Measurements from ENCODE around the gene HIPK2.

The HIPK2 gene

GRCh38 chr7:139695051-139695450 lies 82.7 kb downstream of the HIPK2 start:
- no peak for DNase-seq (ENCODE audit: low spot score)

GRCh38 chr7:139694389-139694676 lies 83.5 kb downstream of the HIPK2 start:
- no peak for DNase-seq (ENCODE audit: low spot score)

DNA sequence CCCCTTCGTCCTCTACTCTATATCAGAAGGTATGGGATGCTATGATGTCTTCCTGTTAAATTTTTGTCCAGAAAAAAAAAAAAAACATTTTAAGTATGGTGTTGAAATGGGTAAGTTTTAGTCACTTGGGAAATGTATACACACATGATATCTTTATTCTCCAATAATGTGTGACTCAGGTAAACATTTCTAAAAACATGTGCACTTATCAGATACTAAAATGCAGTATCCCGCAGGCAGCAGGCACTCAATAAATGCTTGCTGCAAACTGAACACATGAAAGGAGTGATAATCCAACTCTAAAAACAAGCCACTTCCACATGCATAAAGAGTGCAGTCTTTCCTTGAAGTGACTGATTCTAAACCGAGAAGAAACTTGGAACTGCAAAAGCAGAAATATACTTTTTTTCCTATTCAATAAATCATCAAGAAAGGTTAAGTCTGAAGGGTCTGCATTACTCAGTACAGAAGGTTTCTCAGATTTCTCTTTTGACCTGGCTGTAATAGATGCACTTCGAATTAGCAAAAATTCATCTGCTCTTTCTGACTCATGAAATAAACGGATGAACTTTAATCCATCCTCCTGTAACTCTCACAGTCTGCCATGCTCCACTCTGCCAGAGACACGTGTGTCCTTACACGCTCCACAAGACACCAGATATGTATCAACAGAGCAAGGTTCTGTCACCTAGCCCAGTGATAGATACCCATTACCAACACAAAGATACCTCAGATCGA lies 84.0 kb downstream of the HIPK2 start:
- no peak for DNase-seq (ENCODE audit: low spot score)

GRCh38 chr7:139692723-139693122 lies 85.1 kb downstream of the HIPK2 start:
- no peak for DNase-seq (ENCODE audit: low spot score)

DNA sequence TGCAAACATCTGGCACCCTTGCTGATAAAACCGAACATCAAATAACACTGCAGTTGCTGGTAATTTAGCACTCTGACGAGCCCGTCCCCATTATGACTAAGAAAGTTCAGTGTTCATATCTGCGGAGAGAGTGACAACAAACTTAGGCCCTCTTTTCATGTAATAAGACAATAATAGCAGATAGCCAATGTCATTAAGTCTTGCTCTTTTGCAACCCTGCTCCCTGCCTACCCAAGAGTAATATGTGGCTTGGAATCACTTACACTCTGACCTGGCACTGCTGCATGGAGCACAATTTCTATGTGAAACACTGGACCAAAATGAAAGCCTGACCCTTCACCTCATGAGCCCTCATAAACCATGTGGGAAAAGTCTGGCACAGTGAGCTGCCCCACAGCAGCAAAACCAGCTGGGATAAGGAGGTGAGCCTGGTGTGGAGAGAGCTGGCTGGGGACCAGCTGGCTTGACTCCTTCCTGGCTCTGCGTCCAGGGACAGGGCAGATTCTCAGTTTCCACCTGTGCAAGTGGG lies 86.5 kb downstream of the HIPK2 start:
- no peak for DNase-seq (ENCODE audit: low spot score)

- no peak for DNase-seq (ENCODE audit: low spot score)
Observed at GRCh38 chr7:139687980-139688632, 89.7 kb downstream of the HIPK2 start.

DNA sequence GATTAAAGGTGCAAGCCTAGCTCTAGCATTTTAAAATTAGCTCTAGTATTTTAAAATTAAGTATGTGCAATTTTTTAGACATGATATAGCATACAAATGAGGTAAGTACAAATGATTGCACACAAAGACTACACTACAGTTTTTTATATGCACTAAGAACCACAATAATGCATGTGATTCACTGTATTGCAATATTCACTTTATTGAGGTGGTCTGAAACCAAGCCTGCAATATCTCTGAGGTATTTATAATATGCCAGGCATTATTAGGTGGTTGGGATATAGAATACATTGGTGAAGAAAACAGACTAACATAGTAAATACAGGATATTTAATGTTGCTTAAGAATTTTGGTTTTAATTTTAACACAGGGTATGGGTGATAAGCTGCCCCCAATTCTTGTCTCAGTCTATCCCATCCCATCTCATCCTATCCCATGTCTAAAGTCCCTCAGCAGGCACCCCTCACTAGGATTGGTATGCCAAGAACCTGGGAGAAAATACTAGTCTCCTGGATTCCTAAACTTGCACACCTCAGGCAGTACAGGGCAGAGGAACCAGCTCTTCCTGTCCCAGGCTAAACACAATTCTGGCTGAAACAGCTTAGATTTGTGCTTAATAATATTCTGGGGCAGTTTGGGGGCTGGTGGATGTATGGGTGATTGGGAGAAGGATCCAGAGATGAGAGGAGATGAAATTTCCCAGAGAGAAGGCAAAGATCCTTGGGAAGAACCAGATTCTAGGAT lies 90.4 kb downstream of the HIPK2 start:
- no peak for DNase-seq (ENCODE audit: low spot score)

DNA sequence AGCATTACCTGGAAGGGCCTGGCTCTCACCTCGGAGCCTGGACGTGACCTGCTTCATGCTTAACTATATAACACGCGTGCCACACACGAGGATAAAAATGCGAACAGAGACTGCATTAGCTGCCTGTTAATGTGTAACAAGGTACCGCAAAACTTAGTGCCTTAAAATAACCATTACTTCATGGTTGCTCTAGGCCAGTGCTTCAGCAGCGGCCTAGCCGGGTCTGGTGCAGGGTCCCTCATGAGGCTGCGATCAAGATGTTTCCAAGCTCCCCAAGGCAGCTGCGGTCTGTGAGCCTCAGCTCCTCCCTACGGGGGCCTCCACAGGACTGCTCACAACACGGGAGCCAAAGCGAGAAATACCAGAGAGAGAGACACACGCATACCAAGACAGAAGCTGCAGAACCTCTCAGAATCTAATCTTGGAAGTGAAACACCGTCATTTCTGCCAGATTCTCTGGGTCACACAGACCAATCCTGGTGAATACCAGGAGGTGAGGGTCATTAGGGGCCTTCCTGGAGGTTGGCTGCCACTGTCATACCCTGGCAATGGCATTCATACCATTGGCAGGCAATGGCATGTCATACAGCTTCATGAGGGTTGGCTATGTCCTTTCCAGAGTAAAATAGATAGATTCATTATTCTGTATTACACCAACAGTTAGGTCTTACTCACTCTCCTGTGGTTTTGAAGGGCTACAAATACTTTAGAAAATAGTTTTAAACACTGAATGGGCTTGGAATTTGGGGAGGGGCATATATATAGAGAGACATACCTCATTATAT lies 94.5 kb downstream of the HIPK2 start:
- DNase-seq (ENCODE audit: low spot score) = no peak

DNA sequence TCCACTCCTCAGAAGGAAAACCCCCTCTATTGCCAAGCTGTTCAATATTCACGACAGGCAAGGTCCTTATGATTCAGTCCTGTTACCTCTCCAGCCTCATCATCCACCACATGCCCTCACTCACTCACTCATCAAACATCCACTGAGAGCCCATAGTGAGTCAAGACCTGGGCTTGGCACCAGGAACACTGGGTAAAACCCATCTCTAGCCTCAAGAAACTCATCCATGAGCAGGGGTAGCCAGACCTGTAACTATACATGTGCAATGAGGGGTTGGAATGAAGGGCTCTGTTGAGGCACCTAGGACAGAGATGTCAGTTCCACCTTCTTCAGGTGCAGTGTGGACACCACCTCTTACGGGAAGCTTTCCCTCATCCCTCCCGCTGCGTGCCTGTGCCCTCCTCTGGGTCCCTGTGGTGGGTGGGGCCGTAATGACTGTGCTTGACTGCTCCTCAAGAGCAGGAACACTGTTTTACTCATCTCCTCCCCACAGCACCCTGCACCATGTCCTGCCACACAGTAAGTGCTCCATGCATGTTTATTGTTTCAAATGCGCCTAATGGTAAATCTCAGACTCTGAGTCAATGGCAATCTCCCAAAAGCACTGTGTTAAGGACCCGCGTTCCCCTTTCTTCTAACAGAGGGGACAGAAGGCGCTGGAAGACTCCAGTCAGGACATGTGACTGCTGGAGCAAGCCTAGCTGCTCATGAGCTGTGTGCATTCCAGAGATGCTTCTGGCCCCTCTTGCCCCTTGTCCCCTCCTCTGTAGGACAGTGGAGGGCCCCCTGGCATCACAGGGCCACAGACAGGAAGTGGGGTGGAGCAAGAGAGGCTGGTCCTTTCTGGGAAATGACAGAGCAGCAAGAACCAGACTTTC lies 95.4 kb downstream of the HIPK2 start:
- no peak for DNase-seq (ENCODE audit: low spot score)

DNA sequence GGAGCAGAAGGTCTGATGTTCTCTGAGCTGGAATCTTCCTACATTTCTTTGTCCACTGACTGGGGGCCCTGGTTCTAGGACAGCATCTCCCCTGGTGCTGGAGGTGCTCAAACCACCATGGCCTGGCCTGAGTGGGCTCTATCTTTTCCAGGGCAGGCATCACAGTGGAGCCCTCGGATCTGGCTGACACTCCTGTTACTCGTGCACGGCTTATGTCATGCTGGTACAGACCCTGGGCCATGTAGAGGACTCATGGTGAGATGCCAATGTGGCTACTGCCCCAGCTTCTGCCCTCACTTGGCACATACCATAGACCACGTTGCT lies 96.0 kb downstream of the HIPK2 start:
- no peak for DNase-seq (ENCODE audit: low spot score)

- no peak for DNase-seq (ENCODE audit: low spot score)
Observed at GRCh38 chr7:139681463-139681755, 96.4 kb downstream of the HIPK2 start.

GRCh38 chr7:139680676-139681462 lies 96.9 kb downstream of the HIPK2 start:
- DNase-seq (ENCODE audit: low spot score) = peak; percentile 58

- DNase-seq (ENCODE audit: low spot score) = no peak
Observed at GRCh38 chr7:139679731-139680594, 97.8 kb downstream of the HIPK2 start.

GRCh38 chr7:139676390-139676789 lies 101.4 kb downstream of the HIPK2 start:
- no peak for DNase-seq (ENCODE audit: low spot score)

- DNase-seq (ENCODE audit: low spot score) = no peak
Observed at GRCh38 chr7:139675127-139676125, 102.4 kb downstream of the HIPK2 start.

GRCh38 chr7:139674752-139675126 lies 103.1 kb downstream of the HIPK2 start:
- DNase-seq (ENCODE audit: low spot score) = no peak

DNA sequence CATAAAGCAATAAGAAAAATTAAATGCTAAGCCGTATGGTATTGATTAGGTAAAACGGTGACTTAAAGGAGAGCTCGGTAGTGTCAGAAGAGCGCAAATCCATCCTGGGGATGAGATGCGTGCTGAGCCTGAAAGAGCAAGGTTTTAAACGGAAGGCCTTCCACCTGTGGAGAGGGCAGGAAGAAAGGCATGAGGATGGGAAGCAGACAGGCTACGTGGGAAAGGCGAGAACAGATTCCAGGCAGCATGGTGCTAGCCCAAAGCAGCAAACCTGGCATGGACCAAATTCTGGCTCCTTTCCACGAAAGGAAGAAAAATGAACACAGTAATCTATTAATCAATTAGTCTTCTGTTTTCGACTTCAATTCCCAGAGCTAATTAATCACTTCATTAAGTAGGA lies 103.5 kb downstream of the HIPK2 start:
- no peak for DNase-seq (ENCODE audit: low spot score)

- no peak for DNase-seq (ENCODE audit: low spot score)
Observed at GRCh38 chr7:139673762-139674161, 104.0 kb downstream of the HIPK2 start.

- DNase-seq (ENCODE audit: low spot score) = no peak
Observed at GRCh38 chr7:139673230-139673629, 104.6 kb downstream of the HIPK2 start.

All from CD4-positive, alpha-beta T cell treated with Interleukin-2 at 100 ng/mL for 4 hours (primary cell).